Activated CD8-positive, alpha-beta memory T cell treated with anti-CD3 and anti-CD28 coated beads for 4 hours (primary cell): ENCODE measurements around the gene EP400.

Experiments
- DNase-seq, 2 donors: peaks; one replicate each; pipeline ENCODE4 v3.0.0-alpha.2; 2020; ENCODE audit warnings: low read depth in 2 of 2

Gene EP400

DNA sequence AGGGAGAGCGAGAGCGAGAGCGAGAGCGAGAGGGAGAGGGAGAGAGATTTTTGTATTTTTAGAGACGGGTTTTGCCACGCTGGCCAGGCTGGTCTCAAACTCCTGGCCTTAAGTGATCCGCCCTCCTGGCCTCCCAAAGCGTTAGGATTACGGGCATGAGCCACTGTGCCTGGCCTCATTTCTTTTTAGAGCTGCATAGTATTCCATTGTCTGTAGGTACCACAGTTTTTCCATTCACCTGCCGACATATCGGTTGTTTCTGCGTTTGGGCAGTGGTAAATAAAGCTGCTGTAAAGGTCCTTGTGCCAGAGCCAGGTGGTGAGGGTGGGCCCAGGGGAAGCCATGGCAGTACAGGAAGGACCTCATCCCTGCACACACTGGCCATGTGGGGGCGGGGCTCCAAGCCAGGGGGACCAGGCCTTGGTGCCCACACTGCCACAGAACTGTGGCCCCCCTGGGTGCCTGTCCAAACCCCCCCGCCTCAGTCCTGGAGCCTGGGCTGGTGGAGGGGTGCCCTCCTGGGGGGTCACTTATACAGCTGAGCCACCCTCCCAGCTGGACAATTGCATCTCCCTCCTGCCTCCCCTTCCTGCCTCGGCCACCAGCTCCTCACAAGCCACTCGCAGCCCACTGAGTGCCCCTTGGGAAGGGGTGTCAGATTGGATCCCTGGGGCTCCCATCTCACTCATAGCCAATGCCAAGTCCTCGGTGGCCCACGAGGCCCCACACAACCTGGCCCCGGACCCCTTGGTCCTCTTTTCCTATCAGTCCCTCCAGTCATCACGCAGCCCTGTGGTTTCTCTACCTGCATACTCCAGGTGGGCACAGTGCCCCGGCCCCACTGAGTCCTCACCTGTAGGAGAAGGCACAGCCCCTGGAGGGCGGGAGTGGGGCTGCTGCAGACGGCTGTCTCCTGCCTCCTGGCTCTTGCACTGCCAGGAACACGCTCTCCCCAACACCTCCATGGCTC lies 22.3 kb upstream of the EP400 start:
- DNase-seq = no peak

DNA sequence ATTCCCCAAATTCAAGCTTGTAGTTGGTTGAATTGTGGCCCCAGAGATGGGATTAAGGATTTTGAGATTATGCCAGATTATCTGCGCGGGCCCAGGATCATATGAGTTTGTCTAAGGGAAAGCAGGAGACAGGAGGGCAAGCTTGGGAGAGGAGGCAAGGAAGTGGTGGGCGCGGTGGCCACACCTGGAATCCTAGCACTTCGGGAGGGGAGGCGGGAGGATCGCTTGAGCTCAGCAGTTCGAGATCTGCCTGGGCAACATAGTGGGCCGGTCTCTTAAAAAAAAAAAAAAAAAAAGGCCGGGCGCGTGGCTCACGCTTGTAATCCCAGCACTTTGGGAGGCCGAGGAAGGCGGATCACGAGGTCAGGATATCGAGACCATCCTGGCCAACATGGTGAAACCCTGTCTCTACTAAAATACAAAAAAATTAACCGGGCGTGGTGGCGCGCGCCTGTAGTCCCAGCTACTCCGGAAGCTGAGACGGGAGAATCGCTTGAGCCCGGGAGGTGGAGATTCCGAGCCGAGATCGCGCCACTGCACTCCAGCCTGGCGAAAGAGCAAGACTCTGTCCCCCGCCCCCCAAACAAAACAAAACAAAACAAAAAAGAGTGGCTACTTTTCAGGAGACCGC lies 21.5 kb upstream of the EP400 start:
- DNase-seq = no peak

DNA sequence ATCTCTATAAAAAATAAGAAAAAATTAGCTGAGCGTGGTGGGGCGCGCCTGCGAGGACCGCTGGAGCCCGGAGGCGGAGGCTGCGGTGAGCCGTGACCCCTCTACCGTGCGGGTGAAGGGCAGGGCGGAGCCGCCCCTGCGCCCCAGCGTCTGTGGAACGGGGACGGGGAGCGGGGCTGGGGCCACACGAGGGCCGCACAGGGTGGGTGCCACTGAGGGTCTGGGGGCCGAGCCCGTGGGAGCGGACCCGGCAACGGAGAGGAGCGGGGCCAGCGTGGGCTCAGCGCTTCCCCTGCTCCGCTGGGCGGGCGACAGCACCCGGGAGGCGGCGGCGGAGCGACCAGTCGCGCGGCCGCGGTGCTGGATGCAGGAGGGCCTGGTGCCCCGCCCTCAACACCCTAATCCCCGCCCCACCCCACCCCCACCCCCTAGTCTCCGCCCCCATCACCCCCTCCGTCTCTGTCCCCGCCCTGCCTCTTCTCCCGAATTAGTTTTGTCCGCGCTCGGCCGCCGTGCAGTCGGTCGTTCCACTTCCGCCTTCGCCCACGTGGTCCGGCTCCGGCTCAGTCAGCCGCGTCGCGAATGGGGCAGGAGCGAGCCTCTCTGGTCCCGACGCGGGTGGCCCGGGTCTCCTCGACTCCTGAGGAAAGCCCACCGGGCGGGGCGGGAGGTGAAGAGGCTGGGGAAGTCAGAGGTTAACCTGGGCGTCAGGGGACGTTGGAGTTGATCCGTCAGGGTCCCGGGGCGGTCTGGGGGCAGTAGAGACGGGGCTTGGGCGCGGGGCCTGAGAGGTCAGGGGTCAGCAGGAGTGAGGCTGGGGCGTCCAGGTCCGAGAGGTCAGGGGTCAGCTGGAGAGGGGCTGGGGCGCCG lies 20.8 kb upstream of the EP400 start, which contains the start of gene PUS1:
Gene PUS1, plus strand, starts transcription at position 566 of the 870 bp plus-strand sequence. CDS start 447 bp downstream, outside the sequence.
- DNase-seq = peak; percentile 84 to 88

DNA sequence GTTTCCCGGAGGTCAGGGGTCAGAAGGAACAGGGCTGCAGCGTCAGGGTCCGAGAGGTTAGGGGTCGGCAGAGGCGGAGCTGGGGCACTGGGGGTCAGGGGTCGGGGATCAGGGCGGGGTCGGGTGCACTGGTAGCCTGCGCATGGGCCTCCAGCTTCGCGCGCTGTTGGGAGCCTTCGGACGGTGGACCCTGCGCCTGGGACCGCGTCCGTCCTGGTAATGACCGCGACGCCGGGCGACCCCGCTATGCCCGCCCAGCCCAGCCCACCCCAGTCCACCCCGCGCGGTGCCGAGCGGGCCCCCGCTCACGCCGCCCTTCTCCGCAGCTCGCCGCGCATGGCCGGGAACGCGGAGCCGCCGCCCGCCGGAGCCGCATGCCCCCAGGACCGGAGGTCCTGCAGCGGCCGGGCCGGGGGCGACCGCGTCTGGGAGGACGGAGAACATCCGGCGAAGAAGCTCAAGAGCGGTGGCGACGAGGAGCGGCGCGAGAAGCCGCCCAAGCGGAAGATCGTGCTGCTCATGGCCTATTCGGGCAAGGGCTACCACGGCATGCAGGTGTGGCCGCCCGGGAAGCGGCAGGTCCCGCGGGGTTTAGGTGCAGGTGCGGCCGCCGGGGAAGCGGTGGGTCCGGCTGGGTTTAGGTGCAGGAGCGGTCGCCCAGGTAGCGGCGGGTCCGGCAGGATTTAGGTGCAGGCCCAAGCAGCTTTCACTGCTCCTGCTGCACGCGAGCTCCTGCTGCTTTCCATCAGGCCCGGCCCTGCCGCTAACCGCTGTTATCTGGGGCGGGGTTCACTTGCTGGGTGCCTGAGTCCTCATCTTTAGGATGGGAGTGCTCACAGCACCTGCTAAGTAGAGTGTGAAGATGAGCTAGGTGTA lies 19.9 kb upstream of the EP400 start:
- no peak for DNase-seq

DNA sequence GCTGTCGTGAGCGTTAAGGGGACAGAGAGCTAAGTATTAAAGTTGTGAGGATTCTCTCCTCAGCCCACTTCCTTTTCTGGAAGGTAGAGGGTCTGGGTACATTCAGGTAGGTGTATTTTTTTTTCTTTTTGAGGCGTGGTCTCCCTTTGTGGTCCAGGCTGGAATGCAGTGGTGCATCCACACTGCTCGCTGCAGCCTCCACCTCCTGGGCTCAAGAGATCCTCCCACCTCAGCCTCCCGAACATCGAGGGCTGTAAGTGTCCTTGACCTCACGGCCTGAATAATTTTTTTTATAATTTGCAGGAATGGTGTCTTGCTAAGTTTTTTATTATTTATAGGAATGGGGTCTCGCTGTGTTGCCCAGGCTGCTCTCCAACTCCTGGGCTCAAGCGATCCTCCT lies 19.2 kb upstream of the EP400 start:
- DNase-seq = no peak

DNA sequence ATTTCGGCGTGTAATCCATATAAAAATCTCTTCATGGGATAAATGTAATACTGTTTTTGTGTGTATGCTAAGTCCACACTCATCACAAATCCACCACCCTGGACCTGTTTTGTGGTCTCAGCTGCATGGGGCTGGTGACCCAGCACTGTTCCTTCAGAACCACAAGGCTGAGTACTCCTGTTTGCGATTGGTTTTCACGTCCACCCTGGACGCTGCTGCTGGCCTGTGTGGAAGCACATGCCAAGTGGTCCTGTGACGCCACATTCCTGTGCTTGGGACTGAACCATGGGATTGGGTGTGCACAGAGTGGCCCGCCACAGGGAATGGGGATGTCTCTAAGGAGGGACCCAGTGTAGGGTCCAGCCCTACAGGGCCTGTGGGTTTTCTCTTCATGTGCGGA lies 16.4 kb upstream of the EP400 start:
- no peak for DNase-seq

DNA sequence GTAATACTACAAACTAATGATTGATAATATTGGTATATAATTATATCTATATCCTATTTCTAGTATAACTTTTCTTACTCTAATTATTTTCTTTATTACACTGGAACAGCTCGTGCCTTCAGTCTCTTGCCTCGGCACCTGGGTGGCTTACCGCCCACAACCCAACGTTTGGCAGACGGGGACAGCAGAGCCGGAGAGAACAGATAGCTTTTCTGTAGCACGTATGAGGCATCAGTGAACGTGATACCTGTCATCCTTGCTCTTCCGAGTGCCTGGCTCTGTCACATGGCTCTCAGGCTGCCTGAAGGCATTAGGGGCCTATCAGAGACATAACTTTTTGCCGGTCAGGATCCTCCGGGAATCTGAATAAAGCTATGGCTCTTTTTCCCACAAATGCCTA lies 15.2 kb upstream of the EP400 start:
- no peak for DNase-seq

DNA sequence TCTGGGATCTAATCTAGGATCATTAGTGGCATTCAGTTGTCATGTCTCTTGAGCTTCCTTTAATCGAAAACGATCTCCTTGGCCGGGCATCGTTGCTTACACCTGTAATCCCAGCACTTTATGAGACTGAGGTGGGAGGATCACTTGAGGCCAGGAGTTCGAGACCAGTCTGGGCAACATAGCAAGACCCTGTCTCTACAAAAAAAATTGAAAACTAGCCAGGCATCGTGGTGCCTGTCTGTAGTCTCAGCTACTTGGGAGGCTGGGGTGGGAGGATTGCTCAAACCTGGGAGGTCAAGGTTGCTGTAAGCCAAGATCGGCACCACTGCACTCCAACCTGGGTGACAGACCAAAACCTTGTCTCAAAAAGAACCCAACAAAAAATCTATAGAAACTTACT lies 11.7 kb upstream of the EP400 start:
- DNase-seq = no peak

DNA sequence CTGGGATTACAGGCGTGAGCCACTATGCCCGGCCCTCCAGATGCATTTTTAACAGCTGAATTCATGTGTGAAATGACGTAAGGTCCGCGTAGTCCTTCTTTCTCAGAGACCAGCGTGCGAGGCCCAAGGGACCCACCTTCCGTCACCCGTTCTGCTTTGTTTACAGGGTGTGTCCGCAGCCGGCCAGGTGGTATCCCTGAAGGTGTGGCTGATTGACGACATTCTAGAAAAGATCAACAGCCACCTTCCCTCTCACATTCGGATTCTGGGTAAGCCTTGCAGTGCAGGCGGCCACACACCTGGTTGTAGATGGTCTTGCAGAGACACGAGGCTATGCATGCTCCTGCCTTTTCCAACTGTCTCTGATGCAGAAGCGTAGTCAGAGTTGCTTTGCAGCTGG lies 10.7 kb upstream of the EP400 start:
- no peak for DNase-seq

DNA sequence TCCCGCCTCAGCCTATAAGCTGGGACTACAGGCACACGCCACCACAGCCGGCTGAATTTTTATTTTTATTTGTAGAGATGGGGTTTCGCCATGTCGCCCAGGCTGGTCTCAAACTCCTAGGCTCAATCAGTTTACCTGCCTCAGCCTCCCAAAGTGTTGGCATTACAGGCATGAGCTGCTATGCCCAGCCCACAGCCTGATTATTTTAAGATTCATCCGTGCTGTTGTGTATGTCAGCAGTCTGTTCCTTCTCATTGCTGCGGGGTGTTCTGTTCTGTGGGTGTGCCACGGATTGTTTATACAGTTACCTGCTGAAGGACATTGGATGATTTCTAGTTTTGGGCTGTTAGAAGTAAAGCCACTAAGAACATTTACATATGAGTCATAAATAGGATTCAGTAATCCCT lies 9.6 kb upstream of the EP400 start:
- DNase-seq = no peak

DNA sequence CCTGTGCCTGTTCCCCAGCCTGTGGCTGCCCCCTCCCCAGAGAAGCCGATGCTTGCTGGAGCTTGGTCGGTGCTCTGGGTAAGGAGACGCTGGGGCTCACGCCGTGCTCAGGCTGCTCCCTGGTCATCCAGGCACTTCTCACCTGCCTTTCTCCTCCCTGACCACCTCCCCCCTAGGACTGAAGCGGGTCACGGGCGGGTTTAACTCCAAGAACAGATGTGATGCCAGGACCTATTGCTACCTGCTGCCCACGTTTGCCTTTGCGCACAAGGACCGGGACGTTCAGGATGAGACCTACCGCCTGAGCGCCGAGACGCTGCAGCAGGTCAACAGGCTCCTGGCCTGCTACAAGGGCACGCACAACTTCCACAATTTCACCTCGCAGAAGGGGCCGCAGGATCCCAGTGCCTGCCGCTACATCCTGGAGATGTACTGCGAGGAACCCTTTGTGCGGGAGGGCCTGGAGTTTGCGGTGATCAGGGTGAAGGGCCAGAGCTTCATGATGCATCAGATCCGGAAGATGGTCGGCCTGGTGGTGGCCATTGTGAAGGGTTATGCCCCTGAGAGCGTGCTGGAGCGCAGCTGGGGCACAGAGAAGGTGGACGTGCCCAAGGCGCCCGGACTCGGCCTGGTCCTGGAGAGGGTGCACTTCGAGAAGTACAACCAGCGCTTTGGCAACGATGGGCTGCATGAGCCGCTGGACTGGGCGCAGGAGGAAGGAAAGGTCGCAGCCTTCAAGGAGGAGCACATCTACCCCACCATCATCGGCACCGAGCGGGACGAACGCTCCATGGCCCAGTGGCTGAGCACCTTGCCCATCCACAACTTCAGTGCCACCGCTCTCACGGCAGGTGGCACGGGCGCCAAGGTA lies 8.4 kb upstream of the EP400 start:
- DNase-seq = no peak

DNA sequence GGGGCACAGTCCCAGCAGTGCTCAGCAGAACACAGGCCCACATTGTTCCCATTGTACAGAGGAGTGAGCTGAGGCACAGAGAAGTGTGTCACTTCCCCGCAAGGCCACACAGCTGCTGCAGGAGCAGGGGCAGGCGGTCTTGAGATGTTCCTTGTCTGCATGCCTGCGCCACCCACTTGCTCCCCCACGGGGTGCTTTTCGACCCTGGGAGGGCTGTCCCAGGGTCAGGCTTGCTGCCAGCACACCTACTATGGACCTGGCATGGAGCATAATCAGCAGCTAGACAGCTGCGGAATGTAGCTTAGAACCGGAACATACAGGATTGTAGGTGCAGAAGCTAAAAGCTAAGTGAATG lies 7.8 kb upstream of the EP400 start:
- DNase-seq = no peak

DNA sequence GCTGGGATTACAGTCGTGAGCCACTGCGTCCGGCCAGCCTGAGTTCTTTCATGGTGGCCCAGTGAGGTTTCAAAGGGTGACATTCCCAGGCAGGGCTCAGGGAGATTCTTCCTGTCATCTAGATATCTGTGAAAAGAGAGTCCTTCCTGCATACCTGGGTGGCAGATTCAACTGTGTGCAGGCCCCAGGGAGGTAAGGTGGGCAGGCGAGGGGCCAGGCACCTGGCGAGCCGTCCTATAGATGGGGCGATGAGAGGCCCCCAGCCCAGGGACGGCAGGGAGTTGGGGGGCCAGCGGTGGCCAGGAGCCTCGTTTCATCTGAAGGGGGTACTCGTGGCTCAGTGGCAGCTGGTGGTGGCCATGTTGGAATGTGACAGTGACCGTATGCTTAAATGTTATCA lies 7.1 kb upstream of the EP400 start:
- DNase-seq = no peak

DNA sequence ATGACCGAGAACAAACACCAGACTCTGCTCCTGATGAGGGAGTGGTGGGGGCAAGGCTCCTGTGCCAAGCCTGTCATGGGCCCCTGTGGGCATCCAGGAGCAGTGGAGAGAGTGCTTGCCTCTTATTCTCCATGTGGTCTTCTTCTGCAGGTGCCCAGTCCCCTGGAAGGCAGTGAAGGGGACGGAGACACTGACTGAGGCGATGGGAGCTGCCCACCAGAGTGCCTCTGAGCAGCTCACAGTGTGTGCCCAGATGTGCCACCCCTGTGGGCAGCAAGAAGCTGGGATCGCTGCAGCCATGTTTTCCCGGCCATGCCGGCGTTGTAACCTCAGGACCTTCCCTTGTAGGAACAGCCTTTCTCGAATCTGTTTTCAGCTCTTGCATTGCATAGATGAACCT lies 6.4 kb upstream of the EP400 start:
- no peak for DNase-seq

DNA sequence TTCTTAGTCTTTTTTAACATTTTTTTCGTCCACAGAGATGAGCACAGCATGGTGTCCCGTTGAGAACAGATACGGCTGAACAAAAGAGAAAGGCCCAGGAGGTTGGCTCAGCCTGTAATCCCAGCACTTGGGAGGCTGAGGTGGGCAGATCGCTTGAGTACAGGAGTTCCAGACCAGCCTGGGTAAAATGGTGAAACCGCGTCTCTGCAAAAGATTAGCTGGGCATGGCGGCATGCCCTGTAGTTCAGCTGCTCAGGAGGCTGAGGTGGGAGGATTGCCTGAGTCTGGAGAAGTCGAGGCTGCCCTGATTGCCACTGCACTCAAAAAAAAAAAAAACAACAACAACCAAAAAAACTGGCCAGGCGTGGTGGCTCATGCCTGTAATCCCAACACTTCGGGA lies 5.9 kb upstream of the EP400 start:
- DNase-seq = no peak

DNA sequence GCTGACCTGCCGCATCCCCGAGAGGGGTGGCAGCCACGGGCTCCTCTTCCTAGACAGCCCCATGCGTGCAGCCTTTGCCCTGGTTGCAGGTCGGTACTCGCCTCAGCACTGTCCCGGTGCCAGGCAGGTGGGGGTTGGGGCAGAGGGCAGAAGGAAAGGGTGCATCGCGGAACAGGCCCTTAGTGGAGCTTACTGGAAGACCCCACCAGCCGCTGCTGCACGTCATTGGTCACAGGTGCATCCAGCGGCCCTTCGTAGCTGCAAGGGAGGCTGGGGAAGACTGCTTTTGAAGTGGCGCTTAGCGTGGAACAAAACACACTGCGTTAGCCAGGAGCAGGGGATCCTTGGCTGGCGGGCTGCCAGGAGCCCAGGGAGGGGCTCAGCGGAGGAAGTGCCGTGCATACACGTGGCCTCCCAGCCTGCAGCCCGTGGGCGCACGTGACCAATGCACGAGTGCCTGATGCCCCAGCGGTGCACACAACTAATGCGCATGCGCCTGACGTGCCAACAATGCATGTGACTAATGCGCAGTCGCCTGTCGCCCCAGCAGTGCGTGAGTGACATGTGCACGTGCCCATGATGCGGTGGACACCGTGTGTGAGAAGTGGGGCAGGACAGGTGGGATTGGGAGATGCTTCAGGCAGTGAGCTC lies 5.0 kb upstream of the EP400 start:
- no peak for DNase-seq

DNA sequence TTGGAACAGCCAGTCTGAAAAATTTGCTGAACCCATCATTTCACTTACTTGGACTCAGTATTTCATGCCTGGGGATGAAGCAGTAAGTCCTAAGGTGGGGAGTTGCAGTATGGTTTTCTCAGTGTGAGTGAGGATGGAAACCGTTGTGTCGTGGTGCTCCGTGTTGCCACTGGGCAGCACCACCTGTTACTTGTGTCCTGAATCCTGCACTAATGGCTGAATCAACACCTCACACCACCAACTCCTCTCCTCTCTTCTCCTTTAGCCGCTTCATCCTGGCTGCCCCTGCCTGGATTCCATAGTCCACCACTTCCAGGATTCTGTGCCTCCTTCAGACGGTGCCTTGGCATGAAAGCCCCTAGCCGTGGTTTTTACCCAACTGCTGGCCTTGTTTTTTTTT lies 3.0 kb upstream of the EP400 start:
- DNase-seq = no peak

DNA sequence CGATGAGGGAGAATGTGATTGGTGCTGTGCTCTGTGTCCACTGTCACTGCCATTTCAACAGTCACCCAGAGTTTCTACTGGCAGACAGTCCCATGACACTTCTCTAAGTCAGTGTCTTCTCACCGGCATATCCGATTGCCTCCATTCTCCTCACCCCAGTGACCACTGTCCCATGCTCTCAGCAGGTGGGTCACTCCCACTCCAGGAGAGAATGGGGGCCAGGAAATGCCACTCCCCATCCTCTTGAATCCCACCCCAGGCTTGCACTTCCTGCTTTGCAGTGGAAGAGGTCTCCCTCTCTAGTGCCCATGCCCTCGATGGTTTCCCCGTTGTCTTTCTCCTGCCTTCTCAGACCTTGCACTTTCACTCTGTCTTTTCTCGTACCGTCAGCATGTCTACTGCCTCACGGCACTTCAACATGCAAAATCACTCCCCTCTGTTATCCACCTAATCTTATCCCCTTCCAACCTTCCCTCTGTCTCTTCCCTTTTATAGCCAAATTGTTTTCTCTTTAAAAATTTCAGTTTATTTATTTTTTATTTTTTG lies 2.2 kb upstream of the EP400 start:
- no peak for DNase-seq

DNA sequence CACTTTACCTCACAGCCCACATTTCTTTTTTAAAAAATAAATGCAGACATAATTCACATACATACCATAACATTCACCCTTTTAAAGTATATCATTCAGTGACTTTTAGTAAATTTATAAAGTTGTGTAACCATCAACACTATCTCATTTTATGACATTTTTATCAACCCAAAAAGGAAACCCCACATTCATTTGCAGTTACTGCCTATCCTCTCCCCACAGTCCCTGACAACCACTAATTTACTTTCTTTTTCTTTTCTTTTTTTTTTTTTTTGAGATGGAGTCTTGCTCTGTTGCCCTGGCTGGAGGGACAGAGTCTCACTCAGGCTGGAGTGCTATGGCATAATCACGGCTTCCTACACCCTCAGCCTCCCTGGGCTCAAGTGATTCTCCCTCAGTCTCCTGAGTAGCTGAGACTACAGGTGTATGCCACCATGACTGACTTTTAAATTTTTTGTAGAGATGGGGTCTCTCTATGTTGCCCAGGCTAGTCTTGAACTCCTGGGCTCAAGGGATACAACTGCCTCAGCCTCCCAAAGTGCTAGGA lies 1.5 kb upstream of the EP400 start:
- no peak for DNase-seq
